GM12864 (cell line): ENCODE results near the gene LTA4H.
A peak's percentile ranks its signal among the peaks of the same experiment; 100 is the strongest.

Source experiments
- DNase-seq: peaks from one replicate; pipeline ENCODE4 v3.0.0-alpha.2; 2011; ENCODE audit warnings: low read depth
- H3K4me3 ChIP-seq: 2 replicates; pipeline ENCODE4 v1.5.1; 2011; ENCODE audit warnings: mild to moderate bottlenecking, low read depth, low read length, control low read depth
- TF ChIP-seq, protein P1 (sequence below): IDR thresholded peaks from 2 replicates; pipeline ENCODE4 v1.5.1; 2011; ENCODE audit warnings: low read depth, mild to moderate bottlenecking, moderate library complexity, low read length, control low read depth, inconsistent platforms; ENCODE audit errors: missing control alignments

LTA4H gene

DNA sequence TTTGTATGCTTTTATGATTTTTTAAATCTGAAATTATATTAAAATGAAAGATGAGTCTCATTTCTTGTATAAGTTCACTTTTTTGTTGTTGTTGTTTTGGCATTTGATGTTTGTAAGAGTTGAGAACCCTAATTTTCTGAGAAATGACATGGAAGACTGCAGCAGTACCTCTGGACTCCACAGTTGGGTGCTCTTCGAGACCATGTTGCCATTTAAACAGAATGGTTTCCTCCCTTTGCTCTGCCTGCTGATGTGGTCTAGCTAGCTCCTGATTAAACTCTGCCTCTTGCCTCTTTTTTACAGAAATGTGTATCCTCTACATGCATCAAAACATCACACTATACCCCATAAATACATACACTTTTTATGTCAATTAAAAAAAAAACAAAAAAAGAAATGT lies 5.8 kb upstream of the LTA4H start:
- DNase-seq, result no peak
- no peak overlapping the region for H3K4me3 ChIP-seq
- TF ChIP-seq, protein P1, sequence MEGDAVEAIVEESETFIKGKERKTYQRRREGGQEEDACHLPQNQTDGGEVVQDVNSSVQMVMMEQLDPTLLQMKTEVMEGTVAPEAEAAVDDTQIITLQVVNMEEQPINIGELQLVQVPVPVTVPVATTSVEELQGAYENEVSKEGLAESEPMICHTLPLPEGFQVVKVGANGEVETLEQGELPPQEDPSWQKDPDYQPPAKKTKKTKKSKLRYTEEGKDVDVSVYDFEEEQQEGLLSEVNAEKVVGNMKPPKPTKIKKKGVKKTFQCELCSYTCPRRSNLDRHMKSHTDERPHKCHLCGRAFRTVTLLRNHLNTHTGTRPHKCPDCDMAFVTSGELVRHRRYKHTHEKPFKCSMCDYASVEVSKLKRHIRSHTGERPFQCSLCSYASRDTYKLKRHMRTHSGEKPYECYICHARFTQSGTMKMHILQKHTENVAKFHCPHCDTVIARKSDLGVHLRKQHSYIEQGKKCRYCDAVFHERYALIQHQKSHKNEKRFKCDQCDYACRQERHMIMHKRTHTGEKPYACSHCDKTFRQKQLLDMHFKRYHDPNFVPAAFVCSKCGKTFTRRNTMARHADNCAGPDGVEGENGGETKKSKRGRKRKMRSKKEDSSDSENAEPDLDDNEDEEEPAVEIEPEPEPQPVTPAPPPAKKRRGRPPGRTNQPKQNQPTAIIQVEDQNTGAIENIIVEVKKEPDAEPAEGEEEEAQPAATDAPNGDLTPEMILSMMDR, result no peak

DNA sequence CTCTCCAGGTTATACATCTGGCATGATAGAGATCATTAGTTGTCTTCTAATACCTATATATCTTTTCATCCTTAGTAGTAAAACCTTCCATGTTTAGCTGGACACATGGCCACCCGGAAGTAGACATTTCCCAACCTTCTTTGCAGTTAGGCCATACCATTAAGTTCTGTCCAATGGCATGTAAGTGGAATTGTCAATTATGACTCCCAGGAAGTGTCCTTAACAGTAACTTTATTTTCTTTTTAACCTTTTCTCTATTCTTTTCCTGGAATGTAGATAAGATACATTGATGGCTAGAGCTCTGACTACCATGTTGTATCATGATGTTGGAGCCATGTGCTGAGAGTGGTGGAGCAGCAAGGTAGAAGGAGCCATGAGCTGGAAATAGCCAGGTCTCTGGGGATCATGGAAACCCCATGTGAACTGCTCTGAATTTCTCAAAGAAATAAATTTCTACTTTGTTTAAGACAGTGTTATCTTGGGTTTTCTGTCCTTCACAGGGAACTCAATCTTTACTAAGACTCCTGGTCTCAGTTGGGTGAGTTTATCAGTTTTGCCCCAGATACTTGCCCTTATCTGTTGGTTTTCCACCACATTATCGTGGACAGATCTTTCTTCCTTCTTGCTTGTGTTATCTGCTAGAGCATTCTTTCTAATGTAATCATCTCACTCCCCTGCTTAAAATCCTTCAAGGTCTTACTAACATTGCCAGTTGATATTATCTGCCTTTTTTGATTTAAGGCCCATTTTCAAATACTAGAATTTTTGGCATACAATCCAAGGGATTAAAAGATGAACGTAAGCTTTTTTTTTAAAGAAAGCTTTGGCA lies 5.1 kb upstream of the LTA4H start:
- no peak for DNase-seq
- H3K4me3 ChIP-seq, result no peak overlapping the region
- TF ChIP-seq, protein P1, result no peak

DNA sequence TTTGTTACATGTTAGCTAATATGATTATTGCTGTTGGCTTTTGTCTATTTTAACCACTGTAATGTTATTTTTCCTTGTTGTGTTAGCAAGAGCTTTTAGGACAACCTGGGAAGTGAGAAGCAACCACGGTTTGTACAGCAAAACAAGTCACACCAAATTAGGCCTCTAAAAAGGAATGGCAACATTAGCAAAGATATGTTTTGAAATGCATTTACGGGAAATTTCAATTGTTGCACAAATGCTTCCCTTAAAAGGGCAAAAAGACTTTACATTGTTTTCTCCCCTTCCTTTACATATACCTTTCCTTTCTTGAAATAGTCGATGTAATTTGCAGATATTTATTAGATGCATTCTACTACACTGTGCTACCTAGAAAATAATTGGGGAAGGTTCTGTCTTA lies 4.1 kb upstream of the LTA4H start:
- H3K4me3 ChIP-seq, result no peak overlapping the region
- TF ChIP-seq, protein P1, result no peak

DNA sequence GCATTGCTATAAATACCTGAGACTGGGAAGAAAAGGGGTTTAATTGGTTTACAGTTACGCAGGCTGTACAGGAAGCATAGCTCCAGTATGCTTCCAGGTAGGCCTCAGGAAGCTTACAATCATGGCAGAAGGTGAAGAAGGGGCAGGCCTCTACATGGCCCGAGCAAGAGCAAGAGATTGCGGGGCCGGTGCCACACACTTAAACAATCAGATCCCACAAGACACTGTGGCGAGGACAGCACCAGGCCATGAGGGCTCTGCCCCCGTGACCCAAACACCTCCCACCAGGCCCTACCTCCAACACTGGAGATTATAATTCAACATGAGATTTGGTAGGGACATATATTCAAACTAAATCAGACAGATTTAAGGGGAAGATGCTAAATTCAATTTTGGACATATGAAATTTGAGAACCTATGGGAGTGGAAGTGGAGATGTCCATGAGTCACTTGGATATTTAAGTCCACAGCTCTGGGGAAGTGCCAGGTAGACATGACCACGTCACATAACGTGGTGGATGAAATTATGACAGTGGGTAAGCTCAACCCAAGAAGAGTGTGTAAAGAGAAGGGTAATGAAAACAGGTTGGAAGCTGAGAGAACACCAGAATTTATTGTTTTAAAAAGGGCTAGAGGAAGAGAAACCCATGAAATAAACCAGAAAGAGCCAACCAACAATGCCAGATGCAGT lies 1.5 kb upstream of the LTA4H start:
- DNase-seq, result no peak
- TF ChIP-seq, protein P1, result no peak
- H3K4me3 ChIP-seq, result no peak overlapping the region

More for the DNA sequence above, 4.1 kb upstream of the LTA4H start:
- DNase-seq, result no peak

DNA sequence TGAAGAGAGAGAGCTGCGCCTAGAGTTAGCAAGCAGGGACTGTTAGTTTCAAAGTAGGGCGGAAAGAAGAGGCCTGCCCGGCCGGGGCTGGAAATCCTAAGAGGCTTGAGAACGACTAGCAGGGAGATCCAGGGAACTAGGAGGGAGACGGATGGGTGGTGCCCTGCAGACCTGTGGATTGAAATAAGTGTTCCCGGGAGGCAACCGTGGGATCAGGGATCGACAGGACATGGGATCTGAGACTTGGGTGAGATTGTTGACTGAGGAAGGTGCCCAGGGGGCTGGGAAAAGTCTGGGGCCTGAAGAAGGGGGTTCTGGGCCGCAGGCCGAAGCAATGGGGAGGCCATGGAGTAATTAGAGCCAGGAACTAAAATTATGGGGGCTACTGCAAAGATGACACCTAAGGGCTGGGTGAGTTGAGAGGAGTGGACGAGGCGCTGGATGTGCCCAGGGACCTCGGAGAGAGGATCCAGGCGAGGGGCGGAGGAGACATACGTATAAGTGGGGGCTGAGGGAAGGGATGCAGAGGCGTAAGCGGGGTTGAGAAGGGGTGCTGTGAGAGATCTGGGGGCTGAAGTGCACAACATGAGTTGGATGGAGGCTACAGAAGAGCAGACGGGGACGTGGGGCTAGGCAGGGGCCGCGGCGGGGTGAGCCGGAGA lies 635 bp downstream of the LTA4H start:
- TF ChIP-seq, protein P1, result no peak
- no peak for DNase-seq
- peak overlapping the region; percentile 97 for H3K4me3 ChIP-seq

DNA sequence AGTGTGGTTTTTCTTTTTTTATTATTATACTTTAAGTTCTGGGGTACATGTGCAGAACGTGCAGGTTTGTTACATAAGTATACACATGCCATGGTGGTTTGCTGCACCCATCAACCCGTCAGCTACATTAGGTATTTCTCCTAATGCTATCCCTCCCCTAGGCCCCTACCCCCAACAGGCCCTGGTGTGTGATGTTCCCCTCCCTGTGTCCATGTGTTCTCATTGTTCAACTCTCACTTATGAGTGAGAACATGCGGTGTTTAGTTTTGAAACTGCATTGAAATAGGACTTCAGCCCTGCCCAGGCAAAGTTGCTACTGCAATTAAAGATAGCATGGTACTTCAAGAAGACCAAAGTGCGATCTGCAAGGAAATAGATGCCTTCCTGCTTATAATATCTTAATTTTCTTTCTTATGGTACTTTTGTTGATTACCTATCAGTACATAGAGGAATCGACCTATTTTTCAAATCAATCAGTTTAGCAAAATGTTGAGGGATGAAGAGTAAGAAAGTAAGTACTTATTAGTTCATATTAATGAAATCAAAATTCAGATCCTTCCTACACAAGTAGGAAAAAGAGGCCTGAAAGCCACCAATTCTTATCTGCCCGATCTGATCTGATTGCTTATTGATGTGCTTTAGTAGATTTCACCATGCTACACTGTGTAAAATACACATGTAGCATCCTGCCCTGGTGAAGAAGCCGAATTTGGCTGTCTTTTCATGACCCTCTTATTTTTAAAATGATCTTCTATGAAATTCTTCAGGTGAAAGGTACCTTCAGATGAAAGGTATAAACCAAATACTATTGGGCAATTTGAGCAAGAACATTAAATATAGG lies 1.6 kb downstream of the LTA4H start:
- TF ChIP-seq, protein P1, result no peak
- DNase-seq, result no peak
- H3K4me3 ChIP-seq, result peak overlapping the region; percentile 19; the same call in 1 of the 2 replicates
